C4-2B (cell line): ENCODE results near the gene DQX1.

Source experiments
- CTCF ChIP-seq: fragments of 450-650 bp; conservative IDR thresholded peaks from 2 replicates; pipeline ENCODE4 v1.5.1; 2017; ENCODE audit warnings: mild to moderate bottlenecking
- ZFX ChIP-seq: fragments of 450-650 bp; IDR thresholded peaks from 2 replicates; pipeline ENCODE4 v1.6.1; 2017

GRCh38 chr2:74522516-74522915, 3.5 kb downstream of the DQX1 start:
- TF ChIP-seq CTCF (no peak), ZFX (no peak)
